ENCODE data around the gene TAAR1. TPM values are rescaled to one million over a fixed set of nuclear protein-coding genes. Genes with fewer than 3 reads are reported as not detected.
"Not testable (repeated sequence)": the region's sequence is repeated elsewhere in the genome, so short reads cannot be mapped to it uniquely, and the experiment has no call there.

Gene TAAR1
- total RNA-seq, 4 donors from 2014 or later = not detected

DNA sequence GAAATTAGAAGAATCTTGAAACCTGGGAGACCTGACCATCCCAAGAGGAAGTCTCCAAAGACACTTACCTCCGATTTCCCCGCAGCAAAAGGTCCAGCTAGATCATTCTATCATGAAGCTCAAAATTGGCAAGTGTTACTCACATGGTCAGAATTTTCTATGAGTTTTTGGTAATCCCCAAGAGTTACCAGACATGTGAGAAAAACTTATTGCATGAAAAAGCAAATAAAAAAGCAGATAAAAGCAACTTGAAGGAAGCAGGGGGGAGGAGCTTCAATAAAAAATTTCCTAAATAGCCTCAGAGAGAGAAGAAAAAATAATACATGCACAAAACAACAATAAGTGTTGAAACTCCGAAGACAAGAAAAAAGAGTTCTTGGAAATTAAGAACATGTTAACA, 27.5 kb upstream of the TAAR1 start:
- TF ChIP-seq EP300 (IDR thresholded peaks at IDR 0.05) (no peak), POLR2A (IDR thresholded peaks at IDR 0.05; ENCODE audit: low read depth) (no peak), POLR2AphosphoS5 (IDR thresholded peaks at IDR 0.05) (no peak)
- TF ChIP-seq, protein P1, sequence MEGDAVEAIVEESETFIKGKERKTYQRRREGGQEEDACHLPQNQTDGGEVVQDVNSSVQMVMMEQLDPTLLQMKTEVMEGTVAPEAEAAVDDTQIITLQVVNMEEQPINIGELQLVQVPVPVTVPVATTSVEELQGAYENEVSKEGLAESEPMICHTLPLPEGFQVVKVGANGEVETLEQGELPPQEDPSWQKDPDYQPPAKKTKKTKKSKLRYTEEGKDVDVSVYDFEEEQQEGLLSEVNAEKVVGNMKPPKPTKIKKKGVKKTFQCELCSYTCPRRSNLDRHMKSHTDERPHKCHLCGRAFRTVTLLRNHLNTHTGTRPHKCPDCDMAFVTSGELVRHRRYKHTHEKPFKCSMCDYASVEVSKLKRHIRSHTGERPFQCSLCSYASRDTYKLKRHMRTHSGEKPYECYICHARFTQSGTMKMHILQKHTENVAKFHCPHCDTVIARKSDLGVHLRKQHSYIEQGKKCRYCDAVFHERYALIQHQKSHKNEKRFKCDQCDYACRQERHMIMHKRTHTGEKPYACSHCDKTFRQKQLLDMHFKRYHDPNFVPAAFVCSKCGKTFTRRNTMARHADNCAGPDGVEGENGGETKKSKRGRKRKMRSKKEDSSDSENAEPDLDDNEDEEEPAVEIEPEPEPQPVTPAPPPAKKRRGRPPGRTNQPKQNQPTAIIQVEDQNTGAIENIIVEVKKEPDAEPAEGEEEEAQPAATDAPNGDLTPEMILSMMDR (IDR thresholded peaks at IDR 0.05) = no peak
- Histone ChIP-seq H3K36me3 (no peaks in the 10 kb centered on the region), H3K4me3 (no peak overlapping the region), H3K9me3 (no peaks in the 10 kb centered on the region), H3K27ac (replicated peaks in 1 of 4) (no peak overlapping the region), H3K4me1 (no peaks in the 10 kb centered on the region), H3K27me3 (no peaks in the 10 kb centered on the region)
- no peak for DNase-seq (ENCODE audit: extremely low spot score)
- 85% methylated on average over 3 of the region's 3 CpGs for WGBS
- intact Hi-C loops (cut with DNase I) = no loop called here

DNA sequence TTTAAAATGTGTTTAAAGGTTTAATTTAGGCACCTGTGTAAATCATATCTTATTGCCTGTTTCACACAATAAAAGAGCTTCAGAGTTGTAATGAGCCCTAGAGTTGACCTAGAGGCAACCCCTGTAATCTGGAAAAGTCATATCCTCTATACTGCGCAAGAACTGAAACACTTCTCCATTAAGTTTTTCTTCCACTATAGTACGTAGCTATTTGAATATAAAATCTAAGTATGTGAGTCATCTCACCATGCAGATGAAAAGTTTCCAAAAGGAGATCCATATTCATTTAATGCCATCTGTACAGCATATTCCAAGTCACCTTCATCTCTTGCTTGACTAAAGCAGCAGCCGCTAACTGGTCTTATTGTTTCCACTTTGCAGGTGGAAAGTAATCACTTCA, 26.0 kb upstream of the TAAR1 start:
- H3K27ac ChIP-seq (replicated peaks in 1 of 4) = no peak overlapping the region
- no peak overlapping the region for H3K4me3 ChIP-seq
- WGBS = 82% methylated on average over 3 of the region's 3 CpGs
- intact Hi-C loops (cut with DNase I) = no loop called here
- DNase-seq (ENCODE audit: extremely low spot score) = no peak
- no peaks in the 10 kb centered on the region for H3K9me3 ChIP-seq
- no peaks in the 10 kb centered on the region for H3K36me3 ChIP-seq
- no peaks in the 10 kb centered on the region for H3K4me1 ChIP-seq
- TF ChIP-seq EP300 (IDR thresholded peaks at IDR 0.05) (no peak), POLR2AphosphoS5 (IDR thresholded peaks at IDR 0.05) (no peak), POLR2A (IDR thresholded peaks at IDR 0.05; ENCODE audit: low read depth) (no peak)
- TF ChIP-seq, protein P1 (IDR thresholded peaks at IDR 0.05) = no peak
- no peaks in the 10 kb centered on the region for H3K27me3 ChIP-seq

DNA sequence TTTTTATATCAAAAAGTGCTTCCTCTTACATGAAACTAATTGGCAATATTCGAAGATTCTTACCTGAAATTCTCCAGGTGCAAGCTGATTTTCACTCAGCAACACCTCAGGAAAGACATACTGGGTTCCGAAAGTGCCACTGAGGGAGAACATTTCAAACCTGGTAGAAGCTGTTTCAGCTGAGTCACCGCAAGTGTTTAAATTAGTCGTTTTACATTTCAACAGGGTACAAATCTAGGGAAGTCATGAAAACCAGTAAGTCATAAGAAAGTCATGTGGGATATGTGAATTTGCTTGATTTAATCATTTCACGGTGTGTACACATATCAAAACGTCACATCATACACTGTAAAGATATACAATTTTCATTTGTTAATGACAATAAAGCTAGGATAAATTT, 25.3 kb upstream of the TAAR1 start:
- H3K27me3 ChIP-seq = no peaks in the 10 kb centered on the region
- TF ChIP-seq POLR2AphosphoS5 (IDR thresholded peaks at IDR 0.05) (no peak), EP300 (IDR thresholded peaks at IDR 0.05) (no peak)
- TF ChIP-seq, protein P1 (IDR thresholded peaks at IDR 0.05) = no peak
- H3K27ac ChIP-seq (replicated peaks in 1 of 4) = no peak overlapping the region
- intact Hi-C loops (cut with DNase I) = no loop called here
- H3K36me3 ChIP-seq = no peaks in the 10 kb centered on the region
- H3K9me3 ChIP-seq = no peaks in the 10 kb centered on the region
- no peak for DNase-seq (ENCODE audit: extremely low spot score)
- 79% methylated on average over 6 of the region's 6 CpGs for WGBS
- H3K4me3 ChIP-seq = no peak overlapping the region
- no peaks in the 10 kb centered on the region for H3K4me1 ChIP-seq

DNA sequence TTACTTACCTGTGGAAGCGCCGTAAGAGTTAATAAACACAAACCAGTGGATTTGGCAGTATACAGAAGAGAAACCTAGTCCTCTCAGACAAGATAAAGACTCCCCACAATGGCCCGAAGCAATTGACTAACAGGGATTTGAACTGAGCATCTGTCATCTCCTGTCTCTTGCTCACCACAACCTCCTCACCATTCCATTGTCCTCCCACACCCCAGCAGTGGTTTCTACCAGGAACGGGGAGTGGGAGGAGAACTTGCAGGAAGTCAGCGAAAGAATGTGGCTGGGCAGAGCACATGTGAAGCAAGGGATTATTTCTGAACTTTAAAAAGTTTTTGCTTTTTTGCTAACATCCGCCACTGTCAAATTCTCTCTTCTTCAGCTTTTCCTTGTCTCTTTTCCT, 24.6 kb upstream of the TAAR1 start:
- 62% methylated on average over 6 of the region's 6 CpGs for WGBS
- Histone ChIP-seq H3K4me1 (no peaks in the 10 kb centered on the region), H3K9me3 (no peaks in the 10 kb centered on the region), H3K4me3 (no peak overlapping the region), H3K27ac (replicated peaks in 1 of 4) (no peak overlapping the region), H3K27me3 (no peaks in the 10 kb centered on the region), H3K36me3 (no peaks in the 10 kb centered on the region)
- intact Hi-C loops (cut with DNase I) = no loop called here
- TF ChIP-seq EP300 (IDR thresholded peaks at IDR 0.05) (no peak), POLR2AphosphoS5 (IDR thresholded peaks at IDR 0.05) (no peak), POLR2A (IDR thresholded peaks at IDR 0.05; ENCODE audit: low read depth) (no peak)
- TF ChIP-seq, protein P1 (IDR thresholded peaks at IDR 0.05) = no peak
- DNase-seq (ENCODE audit: extremely low spot score) = no peak

DNA sequence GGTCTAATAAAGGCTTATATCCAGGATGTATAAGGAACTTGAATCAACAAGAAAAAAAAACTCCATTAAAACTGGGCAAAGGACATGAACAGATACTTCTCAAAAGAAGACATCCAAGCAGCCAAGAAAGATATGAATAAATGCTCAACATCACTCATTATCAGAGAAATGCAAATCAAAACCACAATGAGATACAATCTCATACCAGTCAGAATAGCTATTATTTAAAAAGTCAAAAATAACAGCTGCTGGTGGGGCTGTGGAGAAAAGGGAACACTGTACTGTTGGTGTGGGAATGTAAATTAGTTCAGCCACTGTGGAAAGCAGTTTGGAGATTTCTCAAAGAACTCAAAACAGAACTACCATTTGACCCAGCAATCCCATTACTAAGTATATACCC, 20.1 kb upstream of the TAAR1 start:
- H3K36me3 ChIP-seq; H3K9me3 ChIP-seq; H3K27me3 ChIP-seq; DNase-seq (ENCODE audit: extremely low spot score); H3K4me3 ChIP-seq; H3K4me1 ChIP-seq; H3K27ac ChIP-seq (replicated peaks in 1 of 4): not testable (repeated sequence)
- intact Hi-C loops (cut with DNase I) = loop anchor here (10.0 kb wide), 1 partner anchor 86 kb away; no protein-coding TSS in a partner anchor
